GM12875 (cell line): ENCODE results near the gene NDUFB7.
"Not testable (repeated sequence)": the region's sequence is repeated elsewhere in the genome, so short reads cannot be mapped to it uniquely, and the experiment has no call there.

Source experiments
- H3K4me3 ChIP-seq: one replicate; pipeline ENCODE4 v1.5.1; 2011; ENCODE audit warnings: low read depth, low read length, control low read depth
- CTCF ChIP-seq: IDR thresholded peaks from 2 replicates; pipeline ENCODE4 v1.5.1; 2011; ENCODE audit warnings: low read depth, mild to moderate bottlenecking, control low read depth, inconsistent platforms, low read length, moderate library complexity, borderline replicate concordance; ENCODE audit not compliant: insufficient read depth

NDUFB7 gene

GRCh38 chr19:14556662-14557188, 15.1 kb downstream of the NDUFB7 start:
- no peak overlapping the region for H3K4me3 ChIP-seq
- peak; percentile 99 for TF ChIP-seq CTCF

GRCh38 chr19:14555918-14556661, 15.8 kb downstream of the NDUFB7 start:
- no peak overlapping the region for H3K4me3 ChIP-seq
- no peak for TF ChIP-seq CTCF

GRCh38 chr19:14554382-14554812, 17.5 kb downstream of the NDUFB7 start:
- TF ChIP-seq CTCF, result no peak
- no peak overlapping the region for H3K4me3 ChIP-seq

DNA sequence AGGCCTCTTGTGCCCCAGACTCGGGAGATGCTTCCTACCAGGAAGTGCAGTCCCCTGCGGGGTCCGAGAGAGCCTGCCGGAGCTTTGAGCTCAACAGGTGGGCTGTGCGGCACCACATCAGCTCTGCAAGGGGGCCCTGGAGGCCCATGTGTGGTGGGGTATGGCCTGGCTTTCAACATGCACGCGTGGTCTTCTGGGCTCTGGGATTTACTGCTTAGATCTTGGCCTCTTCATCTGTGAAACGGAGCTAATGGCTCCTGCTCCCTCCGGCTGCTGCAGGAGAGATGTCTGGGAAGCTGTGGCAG, 18.0 kb downstream of the NDUFB7 start:
- TF ChIP-seq CTCF, result no peak
- H3K4me3 ChIP-seq, result no peak overlapping the region

DNA sequence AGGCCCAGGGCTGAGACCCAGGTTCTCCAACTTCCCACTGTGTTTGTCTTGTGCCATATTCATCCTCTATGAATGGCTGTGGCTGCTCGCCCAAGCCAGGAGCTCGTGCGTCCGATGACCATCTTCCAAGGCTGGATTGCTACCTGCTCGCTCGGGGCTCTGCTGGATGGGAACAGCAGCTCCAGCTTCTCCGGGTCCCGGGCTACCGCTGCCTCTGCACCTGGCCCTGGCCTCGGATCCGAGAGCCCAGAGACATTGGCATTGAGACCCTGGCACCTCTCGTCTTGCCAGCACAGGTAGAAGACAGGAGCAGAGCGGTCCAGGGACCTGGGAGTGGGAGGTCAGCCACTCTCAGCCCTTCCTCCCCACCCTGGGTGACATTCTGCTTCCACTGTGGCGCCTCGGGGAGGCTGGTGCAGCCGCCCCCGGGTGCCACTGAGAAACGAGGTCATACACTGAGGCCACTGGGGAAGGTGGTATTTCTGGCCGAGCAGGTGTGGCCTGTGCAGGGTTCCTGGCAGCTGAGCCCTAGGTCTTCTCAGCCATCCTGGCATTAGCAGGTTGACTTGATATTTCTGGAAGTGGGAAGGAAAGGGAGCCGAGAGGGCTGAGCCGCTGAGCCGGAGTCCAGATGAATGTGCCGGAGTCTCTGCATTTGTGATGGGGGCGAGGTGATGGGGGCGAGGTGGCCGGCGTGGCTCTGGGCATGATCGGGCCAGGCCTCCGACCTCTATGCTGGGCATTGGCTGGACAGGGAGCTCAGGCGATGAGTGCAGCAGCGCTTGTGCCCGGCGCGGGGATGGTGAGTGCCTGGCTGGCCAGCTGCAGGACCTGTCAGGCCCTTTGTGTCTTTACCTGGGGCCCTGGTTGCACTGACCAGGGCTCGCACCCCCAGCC, 18.6 kb downstream of the NDUFB7 start:
- TF ChIP-seq CTCF, result no peak
- no peak overlapping the region for H3K4me3 ChIP-seq

DNA sequence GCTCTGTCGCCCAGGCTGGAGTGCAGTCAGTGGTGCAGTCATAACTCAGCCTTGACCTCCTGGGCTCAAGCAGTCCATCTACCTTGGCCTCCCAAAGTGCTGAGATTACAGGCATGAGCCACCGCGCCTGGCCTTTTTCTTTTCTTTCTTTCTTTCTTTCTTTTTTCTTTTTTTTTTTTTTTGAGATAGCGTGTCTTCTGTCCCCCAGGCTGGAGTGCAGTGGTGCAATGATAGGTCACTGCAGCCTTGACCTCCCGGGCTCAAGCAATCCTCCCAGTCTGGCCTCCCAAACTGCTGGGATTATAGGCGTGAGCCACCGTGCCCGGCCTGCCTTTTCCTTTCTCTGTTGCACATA, 19.9 kb downstream of the NDUFB7 start:
- H3K4me3 ChIP-seq, result not testable (repeated sequence)

DNA sequence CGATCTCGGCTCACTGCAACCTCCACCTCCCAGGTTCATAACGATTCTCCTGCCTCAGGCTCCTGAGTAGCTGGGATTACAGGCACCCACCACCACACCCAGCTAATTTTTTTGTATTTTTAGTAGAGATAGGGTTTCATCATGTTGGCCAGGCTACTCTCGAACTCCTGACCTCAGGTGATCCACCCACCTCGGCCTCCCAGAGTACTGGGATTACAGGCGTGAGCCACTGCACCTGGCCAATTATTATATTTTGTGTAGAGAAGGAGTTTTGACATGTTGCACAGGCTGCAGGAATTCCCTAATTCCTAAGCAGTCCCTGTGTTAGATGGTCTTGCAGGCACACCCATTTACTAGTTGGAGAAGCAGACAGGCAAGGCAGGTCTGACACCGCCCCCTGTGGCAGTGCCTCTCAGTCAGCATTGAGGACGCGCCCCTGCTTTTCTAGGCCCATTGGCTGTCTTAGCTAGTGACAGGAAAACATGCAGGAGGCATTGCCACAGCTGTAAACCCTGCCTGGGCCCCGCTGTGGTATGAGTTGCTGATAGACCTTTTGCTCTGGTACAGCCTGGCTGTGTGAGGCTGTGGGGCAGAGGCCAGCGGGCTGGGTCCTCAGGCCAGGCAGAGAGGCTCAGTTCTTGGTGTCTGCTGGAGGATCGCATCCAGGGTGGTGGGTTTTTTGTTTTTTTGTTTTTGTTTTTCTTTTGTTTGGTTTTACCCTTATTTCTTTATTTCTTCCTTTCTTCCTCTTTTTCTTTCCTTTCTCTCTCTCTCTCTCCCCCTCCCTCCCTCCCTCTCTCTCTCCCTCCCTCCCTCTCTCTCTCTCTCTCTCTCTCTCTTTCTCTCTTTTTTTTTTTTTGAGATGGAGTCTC, 20.5 kb downstream of the NDUFB7 start:
- not testable (repeated sequence) for H3K4me3 ChIP-seq
- TF ChIP-seq CTCF, result peak; percentile 46; the same call in 1 of the 2 replicates
